ENCODE data around the gene EFCAB10. TPM values are rescaled to one million over a fixed set of nuclear protein-coding genes. Genes with fewer than 3 reads are reported as not detected.

EFCAB10 gene
- total and polyA plus RNA-seq, 2 of the 13 experiments (the other 11 are each of a cell fraction or from before 2014, with no cell fraction given): 0.40 TPM; not detected in 1

- TF ChIP-seq ZNF318 (CRISPR knock-in tag; IDR thresholded peaks at IDR 0.05) (no peak), HMGXB4 (CRISPR knock-in tag; IDR thresholded peaks at IDR 0.05; ENCODE audit: borderline replicate concordance in 1 of 2, low read depth in 1 of 2) (peak in 1 of 2 experiments; percentile 64; a peak in 2 of 4 replicates), ZNF546 (CRISPR knock-in tag; conservative IDR thresholded peaks at IDR 0.05) (peak; percentile 90; the same call in 1 of the 2 replicates), BRCA1 (CRISPR knock-in tag; IDR thresholded peaks at IDR 0.05) (0 out of 2 replicates have a peak, but pooled peaks have one; percentile 34), THAP8 (CRISPR knock-in tag; IDR thresholded peaks at IDR 0.05; ENCODE audit: borderline replicate concordance) (no peak), FOXC1 (CRISPR knock-in tag; IDR thresholded peaks at IDR 0.05; ENCODE audit: borderline replicate concordance) (0 out of 2 replicates have a peak, but pooled peaks have one; percentile 18), RFX3 (CRISPR knock-in tag; IDR thresholded peaks at IDR 0.05) (no peak), ZNF766 (CRISPR knock-in tag; IDR thresholded peaks at IDR 0.05; ENCODE audit: borderline replicate concordance) (peak; percentile 85), PTBP1 (IDR thresholded peaks at IDR 0.05; ENCODE audit: low read depth, low read length, poor library complexity, severe bottlenecking) (no peak), SAFB2 (CRISPR knock-in tag; IDR thresholded peaks at IDR 0.05; ENCODE audit: borderline replicate concordance, low read depth) (0 out of 2 replicates have a peak, but pooled peaks have one; percentile 66), ZNF501 (CRISPR knock-in tag; IDR thresholded peaks at IDR 0.05) (no peak), IRX3 (CRISPR knock-in tag; IDR thresholded peaks at IDR 0.05; ENCODE audit: borderline replicate concordance, low read depth) (peak; percentile 53; the same call in 1 of the 2 replicates)
These were observed 59.4 kb downstream of the EFCAB10 start, which contains the start of gene PUS7 (continued) for GRCh38 chr7:105521717-105522463.
